ENCODE results near the gene BZW1.

- no peak for TF ChIP-seq POLR2A (IDR thresholded peaks at IDR 0.05)
- TF ChIP-seq CTCF (IDR thresholded peaks at IDR 0.05), result no peak
Measured at GRCh38 chr2:200845194-200845593, 33.5 kb downstream of the BZW1 start.

Data from vagina (tissue), 2 donors.